ENCODE data around the gene ZNF740.

Gene ZNF740

GRCh38 chr12:53225635-53226424 is 45.3 kb downstream of the ZNF740 start:
- DNase-seq (ENCODE audit: low read depth in 2 of 2, low spot score in 1 of 2), result no peak

DNA sequence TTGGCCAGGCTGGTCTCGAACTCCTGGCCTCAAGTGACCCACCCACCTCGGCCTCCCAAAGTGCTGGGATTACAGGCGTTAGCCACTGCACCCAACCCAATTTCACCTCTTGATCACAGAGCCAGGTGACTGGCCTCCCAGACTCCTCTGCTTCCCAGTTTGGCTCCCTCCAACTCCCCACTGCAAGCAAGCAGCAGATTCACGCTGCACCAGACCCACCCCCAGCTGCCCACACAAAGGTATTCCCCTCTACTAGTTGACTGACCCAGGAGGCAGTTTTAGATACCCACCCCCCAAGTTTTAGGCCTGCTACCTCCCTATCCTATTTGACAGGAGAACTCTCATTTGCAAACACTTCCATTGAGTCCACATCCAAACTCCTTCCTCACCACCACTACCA is 46.3 kb downstream of the ZNF740 start:
- DNase-seq (ENCODE audit: low read depth in 2 of 2, low spot score in 1 of 2), result no peak

GRCh38 chr12:53227341-53227740 is 46.8 kb downstream of the ZNF740 start:
- DNase-seq (ENCODE audit: low read depth in 2 of 2, low spot score in 1 of 2), result no peak

- DNase-seq (ENCODE audit: low read depth in 2 of 2, low spot score in 1 of 2), result no peak
Observed at GRCh38 chr12:53227836-53228235, 47.3 kb downstream of the ZNF740 start.

DNA sequence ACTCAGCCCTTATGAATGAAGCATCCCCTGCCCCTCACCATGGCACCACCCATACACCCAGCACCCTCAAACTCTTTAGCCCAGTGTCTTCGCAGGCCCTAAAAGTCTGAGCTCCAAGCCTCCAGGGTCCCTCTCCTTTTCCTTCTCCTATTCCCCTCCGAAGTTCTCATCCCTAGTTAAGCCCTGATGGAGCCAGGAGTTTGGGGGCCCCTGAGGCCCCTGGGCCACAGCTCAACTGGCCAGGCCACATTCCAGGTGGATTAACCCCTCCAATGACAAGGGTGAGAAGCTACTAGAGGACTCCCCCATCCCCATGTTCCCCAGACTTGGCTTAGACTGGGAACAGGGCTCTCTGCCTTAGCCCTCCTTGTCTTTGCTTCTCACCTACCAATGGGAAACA is 48.9 kb downstream of the ZNF740 start:
- DNase-seq (ENCODE audit: low read depth in 2 of 2, low spot score in 1 of 2), result no peak

- no peak for DNase-seq (ENCODE audit: low read depth in 2 of 2, low spot score in 1 of 2)
Observed at GRCh38 chr12:53230108-53230845, 49.8 kb downstream of the ZNF740 start.

- no peak for DNase-seq (ENCODE audit: low read depth in 2 of 2, low spot score in 1 of 2)
Observed at GRCh38 chr12:53231671-53231920, 51.1 kb downstream of the ZNF740 start.

DNA sequence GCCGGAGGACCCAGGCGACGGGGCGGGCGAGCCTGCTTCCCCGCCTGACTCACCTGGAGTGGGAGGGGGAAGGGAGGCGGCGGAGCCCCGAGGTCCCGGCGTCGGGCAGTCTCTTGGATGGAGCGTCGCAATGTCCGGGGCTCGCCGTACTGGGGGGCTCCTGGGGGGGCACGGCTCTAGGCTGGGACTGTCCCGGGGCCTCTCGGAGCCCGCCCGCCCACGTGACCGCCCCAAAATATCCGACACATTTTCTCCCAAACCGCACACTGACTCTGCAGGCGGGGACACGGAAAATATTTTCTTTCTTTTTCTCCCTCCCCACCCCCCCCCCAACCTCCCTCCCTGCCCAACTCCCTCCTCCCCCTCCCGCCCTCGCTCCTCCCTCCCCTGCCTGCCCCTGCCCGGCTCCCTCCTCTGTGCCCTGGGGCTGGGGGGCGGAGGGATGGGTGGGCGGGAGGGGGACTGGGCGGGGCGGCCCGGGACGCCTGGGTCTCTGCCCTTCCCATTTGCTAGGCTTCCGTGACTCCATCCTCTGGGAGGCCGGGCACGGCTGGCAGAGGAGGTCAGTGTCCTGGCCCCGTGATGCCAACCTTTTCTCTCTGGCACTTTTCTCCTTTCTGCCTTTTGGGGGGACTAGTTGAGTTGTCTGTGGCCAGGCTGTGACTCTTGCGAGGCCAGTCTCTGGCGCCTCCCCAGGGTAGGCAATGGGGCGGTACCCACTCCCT is 51.6 kb downstream of the ZNF740 start, which contains the start of gene RARG:
Gene RARG, minus strand, starts transcription at position 289 of the 725 bp plus-strand sequence. CDS start 4,664 bp downstream, outside the sequence.
- DNase-seq (ENCODE audit: low read depth in 2 of 2, low spot score in 1 of 2), result peak; percentile 58 to 68

GRCh38 chr12:53232646-53233461 is 52.3 kb downstream of the ZNF740 start:
- no peak for DNase-seq (ENCODE audit: low read depth in 2 of 2, low spot score in 1 of 2)

DNA sequence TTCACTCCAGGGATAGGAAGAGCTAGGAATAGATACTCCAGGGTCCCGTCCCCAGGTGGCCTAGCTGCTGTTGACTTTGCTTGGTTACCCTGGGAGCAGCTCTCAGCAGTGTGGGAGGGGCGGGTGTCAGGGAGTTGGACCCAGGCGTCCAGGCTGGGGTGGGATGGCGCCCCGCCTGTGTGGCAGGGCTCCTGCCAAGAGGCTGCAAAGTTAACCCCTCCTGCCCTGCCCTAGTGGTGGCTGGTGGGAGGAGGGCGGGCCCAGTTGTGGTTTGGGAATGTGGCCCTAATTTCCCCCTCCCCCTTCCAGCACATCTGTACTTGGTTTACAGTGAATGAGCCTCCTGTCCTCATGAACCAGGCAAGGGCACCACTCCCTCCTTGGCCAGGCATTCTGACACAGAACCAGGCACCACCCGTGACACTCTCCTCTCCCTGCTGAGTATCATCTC is 53.2 kb downstream of the ZNF740 start:
- no peak for DNase-seq (ENCODE audit: low read depth in 2 of 2, low spot score in 1 of 2)

GRCh38 chr12:53234271-53234914 is 53.9 kb downstream of the ZNF740 start:
- no peak for DNase-seq (ENCODE audit: low read depth in 2 of 2, low spot score in 1 of 2)

GRCh38 chr12:53235164-53235563 is 54.6 kb downstream of the ZNF740 start:
- DNase-seq (ENCODE audit: low read depth in 2 of 2, low spot score in 1 of 2), result no peak

- no peak for DNase-seq (ENCODE audit: low read depth in 2 of 2, low spot score in 1 of 2)
Observed at GRCh38 chr12:53235742-53236442, 55.4 kb downstream of the ZNF740 start.

GRCh38 chr12:53236443-53237111 is 56.1 kb downstream of the ZNF740 start:
- DNase-seq (ENCODE audit: low read depth in 2 of 2, low spot score in 1 of 2), result no peak

- no peak for DNase-seq (ENCODE audit: low read depth in 2 of 2, low spot score in 1 of 2)
Observed at GRCh38 chr12:53239643-53240258, 59.2 kb downstream of the ZNF740 start.

DNA sequence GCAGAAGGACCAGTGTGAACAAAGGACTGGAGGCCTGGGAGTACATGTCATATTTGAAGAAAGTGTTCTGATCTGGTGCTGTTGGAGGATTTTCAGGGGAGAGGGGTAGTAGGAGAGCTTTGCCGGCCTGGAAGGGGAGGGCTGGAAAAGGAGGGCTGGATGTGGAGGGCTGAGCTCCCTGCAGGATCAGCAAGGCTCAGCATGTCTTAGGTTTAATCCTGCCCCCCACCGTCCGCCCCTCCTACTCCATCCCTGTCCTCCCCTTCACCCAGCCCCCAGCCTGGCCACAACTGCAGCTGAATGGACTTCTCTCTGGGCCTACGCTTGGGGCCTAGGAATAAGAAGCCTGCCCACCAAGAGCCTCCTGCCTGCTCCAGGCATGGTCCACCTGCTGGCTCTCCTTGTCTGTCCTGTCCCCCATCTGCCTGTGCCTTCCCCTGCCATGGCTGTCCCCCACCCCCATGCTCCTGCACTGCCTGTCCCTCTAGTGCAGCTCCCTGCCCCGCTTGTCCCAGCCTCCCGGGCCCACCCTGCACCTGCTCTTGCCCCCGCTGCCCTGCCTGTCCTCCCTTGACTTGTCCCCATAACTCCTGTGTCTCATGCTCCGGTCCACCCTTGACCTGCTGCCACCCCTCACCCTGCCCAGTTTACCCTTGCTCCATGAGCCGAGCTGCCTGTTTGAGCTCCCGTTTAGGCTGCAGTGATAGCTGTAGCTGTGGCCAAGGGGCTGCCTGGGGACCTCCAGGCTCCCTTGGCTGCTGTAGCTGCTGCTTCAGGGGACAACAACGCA is 61.3 kb downstream of the ZNF740 start:
- DNase-seq (ENCODE audit: low read depth in 2 of 2, low spot score in 1 of 2), result no peak

DNA sequence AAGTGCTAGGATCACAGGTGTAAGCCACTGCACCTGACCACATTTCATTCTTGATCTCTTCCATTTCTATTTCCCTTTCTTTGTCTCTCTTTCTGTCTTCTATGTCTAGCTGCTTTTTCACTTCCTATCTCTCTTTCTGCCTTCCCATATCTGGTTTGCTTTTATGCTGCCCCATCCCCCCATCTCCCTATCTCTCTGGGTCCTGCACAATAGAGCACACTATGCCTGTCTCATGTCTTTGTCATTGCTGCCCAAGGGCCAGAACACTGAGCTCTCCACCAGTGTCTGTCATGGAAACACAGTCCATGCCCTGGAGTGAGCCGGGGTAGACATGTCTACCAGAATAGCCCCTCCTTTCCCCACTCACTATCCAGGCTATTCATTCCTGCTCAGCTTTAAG is 63.8 kb downstream of the ZNF740 start:
- DNase-seq (ENCODE audit: low read depth in 2 of 2, low spot score in 1 of 2), result no peak
